C4-2B (cell line): ENCODE data around the gene PDE4D.

ENCODE experiments used
- ZFX ChIP-seq: fragments of 450-650 bp; IDR thresholded peaks from 2 replicates; pipeline ENCODE4 v1.6.1; 2017
- TF ChIP-seq, protein P1 (sequence below): fragments of 450-650 bp; conservative IDR thresholded peaks from 2 replicates; pipeline ENCODE4 v1.5.1; 2017; ENCODE audit warnings: mild to moderate bottlenecking

- TF ChIP-seq, protein P1, sequence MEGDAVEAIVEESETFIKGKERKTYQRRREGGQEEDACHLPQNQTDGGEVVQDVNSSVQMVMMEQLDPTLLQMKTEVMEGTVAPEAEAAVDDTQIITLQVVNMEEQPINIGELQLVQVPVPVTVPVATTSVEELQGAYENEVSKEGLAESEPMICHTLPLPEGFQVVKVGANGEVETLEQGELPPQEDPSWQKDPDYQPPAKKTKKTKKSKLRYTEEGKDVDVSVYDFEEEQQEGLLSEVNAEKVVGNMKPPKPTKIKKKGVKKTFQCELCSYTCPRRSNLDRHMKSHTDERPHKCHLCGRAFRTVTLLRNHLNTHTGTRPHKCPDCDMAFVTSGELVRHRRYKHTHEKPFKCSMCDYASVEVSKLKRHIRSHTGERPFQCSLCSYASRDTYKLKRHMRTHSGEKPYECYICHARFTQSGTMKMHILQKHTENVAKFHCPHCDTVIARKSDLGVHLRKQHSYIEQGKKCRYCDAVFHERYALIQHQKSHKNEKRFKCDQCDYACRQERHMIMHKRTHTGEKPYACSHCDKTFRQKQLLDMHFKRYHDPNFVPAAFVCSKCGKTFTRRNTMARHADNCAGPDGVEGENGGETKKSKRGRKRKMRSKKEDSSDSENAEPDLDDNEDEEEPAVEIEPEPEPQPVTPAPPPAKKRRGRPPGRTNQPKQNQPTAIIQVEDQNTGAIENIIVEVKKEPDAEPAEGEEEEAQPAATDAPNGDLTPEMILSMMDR: no peak
- no peak for TF ChIP-seq ZFX
Observed at GRCh38 chr5:59107692-59108091, 785.8 kb downstream of the PDE4D start.
